HEK293 (cell line): Measurements from ENCODE around the gene CIITA.

ENCODE experiments used
- ATF2 ChIP-seq: fragments of 450-650 bp; formaldehyde crosslinking; IDR thresholded peaks from 2 replicates; pipeline ENCODE4 v1.5.1; 2016; ENCODE audit warnings: missing biosample characterization, missing genetic modification characterization, low read depth
- CTCF ChIP-seq: fragments of 450-650 bp; formaldehyde crosslinking; IDR thresholded peaks from 2 replicates; pipeline ENCODE4 v1.5.1; 2016; ENCODE audit warnings: missing biosample characterization, missing genetic modification characterization
- KLF1 ChIP-seq: fragments of 450-650 bp; formaldehyde crosslinking; IDR thresholded peaks from 2 replicates; pipeline ENCODE4 v1.5.1; 2016; ENCODE audit warnings: missing biosample characterization, missing genetic modification characterization
- MZF1 ChIP-seq: fragments of 450-650 bp; formaldehyde crosslinking; IDR thresholded peaks from 2 replicates; pipeline ENCODE4 v1.5.1; 2017; ENCODE audit warnings: missing biosample characterization, missing genetic modification characterization, borderline replicate concordance
- PRDM1 ChIP-seq: fragments of 450-650 bp; formaldehyde crosslinking; IDR thresholded peaks from 2 replicates; pipeline ENCODE4; 2016; ENCODE audit warnings: missing biosample characterization, missing genetic modification characterization
- ZBTB7A ChIP-seq: fragments of 450-650 bp; formaldehyde crosslinking; IDR thresholded peaks from 2 replicates; pipeline ENCODE4 v1.5.1; 2016; ENCODE audit warnings: low read depth, missing biosample characterization, missing genetic modification characterization
- ZNF169 ChIP-seq: fragments of 450-650 bp; formaldehyde crosslinking; IDR thresholded peaks from 2 replicates; pipeline ENCODE4 v1.5.1; 2016; ENCODE audit warnings: missing biosample characterization, missing genetic modification characterization
- ZNF416 ChIP-seq: fragments of 450-650 bp; formaldehyde crosslinking; IDR thresholded peaks from 2 replicates; pipeline ENCODE4 v1.5.1; 2016; ENCODE audit warnings: missing biosample characterization, missing genetic modification characterization
- ZNF423 ChIP-seq: fragments of 450-650 bp; formaldehyde crosslinking; IDR thresholded peaks from 2 replicates; pipeline ENCODE4 v1.5.1; 2016; ENCODE audit warnings: missing biosample characterization, missing genetic modification characterization
- ZNF830 ChIP-seq: fragments of 450-650 bp; IDR thresholded peaks from 2 replicates; pipeline ENCODE4 v1.5.0; 2018; ENCODE audit warnings: missing biosample characterization, missing genetic modification characterization, low read depth, mild to moderate bottlenecking, moderate library complexity

GRCh38 chr16:10940501-10941079, 63.6 kb downstream of the CIITA start:
- no peak for TF ChIP-seq ZNF423
- TF ChIP-seq CTCF (tag by site-specific recombination): no peak
- TF ChIP-seq ZNF830 (tag by site-specific recombination): no peak
- TF ChIP-seq ZNF169 (tag by site-specific recombination): no peak
- no peak for TF ChIP-seq KLF1 (tag by site-specific recombination)
- TF ChIP-seq MZF1 (tag by site-specific recombination): no peak
- no peak for TF ChIP-seq ZBTB7A (tag by site-specific recombination)
- TF ChIP-seq ATF2 (tag by site-specific recombination): no peak
- TF ChIP-seq PRDM1 (tag by site-specific recombination): no peak
- TF ChIP-seq ZNF416: no peak
